ENCODE results near the gene SMC4. TPM values are rescaled to one million over a fixed set of nuclear protein-coding genes. Genes with fewer than 3 reads are reported as not detected.

The SMC4 gene
- total RNA-seq, 1 experiment from 2014 or later: 144 TPM

DNA sequence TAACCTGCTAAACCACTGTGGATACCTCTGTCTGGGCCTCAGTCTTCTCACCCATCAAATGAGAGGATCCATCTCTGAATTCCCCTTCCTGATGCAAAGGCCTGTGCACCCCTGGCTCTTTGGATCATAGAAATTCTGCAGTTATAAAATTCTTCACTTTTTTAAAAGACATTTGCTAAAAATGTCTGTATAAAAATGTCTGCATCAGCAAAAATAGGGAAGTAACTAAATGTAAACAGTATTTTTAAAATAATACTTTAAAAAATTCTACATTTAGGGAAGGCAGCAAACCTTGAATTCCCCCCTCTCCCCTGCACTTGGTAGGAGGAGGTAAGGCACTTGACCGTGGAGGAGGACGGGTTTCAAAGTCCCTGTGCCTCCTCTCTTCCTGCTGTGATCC is 75.7 kb downstream of the SMC4 start (continued):
- TF ChIP-seq, protein P1, sequence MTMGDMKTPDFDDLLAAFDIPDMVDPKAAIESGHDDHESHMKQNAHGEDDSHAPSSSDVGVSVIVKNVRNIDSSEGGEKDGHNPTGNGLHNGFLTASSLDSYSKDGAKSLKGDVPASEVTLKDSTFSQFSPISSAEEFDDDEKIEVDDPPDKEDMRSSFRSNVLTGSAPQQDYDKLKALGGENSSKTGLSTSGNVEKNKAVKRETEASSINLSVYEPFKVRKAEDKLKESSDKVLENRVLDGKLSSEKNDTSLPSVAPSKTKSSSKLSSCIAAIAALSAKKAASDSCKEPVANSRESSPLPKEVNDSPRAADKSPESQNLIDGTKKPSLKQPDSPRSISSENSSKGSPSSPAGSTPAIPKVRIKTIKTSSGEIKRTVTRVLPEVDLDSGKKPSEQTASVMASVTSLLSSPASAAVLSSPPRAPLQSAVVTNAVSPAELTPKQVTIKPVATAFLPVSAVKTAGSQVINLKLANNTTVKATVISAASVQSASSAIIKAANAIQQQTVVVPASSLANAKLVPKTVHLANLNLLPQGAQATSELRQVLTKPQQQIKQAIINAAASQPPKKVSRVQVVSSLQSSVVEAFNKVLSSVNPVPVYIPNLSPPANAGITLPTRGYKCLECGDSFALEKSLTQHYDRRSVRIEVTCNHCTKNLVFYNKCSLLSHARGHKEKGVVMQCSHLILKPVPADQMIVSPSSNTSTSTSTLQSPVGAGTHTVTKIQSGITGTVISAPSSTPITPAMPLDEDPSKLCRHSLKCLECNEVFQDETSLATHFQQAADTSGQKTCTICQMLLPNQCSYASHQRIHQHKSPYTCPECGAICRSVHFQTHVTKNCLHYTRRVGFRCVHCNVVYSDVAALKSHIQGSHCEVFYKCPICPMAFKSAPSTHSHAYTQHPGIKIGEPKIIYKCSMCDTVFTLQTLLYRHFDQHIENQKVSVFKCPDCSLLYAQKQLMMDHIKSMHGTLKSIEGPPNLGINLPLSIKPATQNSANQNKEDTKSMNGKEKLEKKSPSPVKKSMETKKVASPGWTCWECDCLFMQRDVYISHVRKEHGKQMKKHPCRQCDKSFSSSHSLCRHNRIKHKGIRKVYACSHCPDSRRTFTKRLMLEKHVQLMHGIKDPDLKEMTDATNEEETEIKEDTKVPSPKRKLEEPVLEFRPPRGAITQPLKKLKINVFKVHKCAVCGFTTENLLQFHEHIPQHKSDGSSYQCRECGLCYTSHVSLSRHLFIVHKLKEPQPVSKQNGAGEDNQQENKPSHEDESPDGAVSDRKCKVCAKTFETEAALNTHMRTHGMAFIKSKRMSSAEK (CRISPR knock-in tag; IDR thresholded peaks at IDR 0.05; ENCODE audit: borderline replicate concordance): no peak
- TF ChIP-seq NR2C2 (CRISPR knock-in tag; IDR thresholded peaks at IDR 0.05): no peak

DNA sequence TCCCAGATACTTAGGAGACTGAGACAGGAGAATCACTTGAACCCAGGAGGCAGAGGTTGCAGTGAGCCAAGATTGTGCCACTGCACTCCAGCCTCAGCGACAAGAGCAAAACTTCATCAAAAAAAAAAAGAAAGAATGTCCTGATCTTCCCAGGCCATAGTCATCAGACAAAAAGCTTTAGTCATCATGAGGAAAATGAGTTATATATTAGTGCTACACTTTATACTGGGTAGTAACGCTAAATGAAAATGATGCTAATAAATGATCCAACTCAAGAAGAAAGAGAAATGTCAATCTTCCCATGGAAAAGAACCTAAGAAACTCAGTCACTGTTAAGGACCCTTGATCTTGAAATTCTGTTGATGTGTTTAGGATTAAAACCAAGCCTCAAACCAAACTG is 76.4 kb downstream of the SMC4 start:
- ATAC-seq (no peak), DNase-seq (ENCODE audit: low spot score) (no peak)
- Mint-ChIP-seq H3K4me3 (no peak overlapping the region), H3K9me3 (peaks cover 3% of the 10 kb centered on the region; the same call in 1 of the 2 replicates), H3K27me3 (ENCODE audit: low read depth) (no peaks in the 10 kb centered on the region), H3K27ac (no peak overlapping the region), H3K4me1 (no peaks in the 10 kb centered on the region), H3K36me3 (peaks cover 3% of the 10 kb centered on the region)
- POLR2A ChIA-PET: no interaction called here
- CTCF ChIA-PET: no interaction called here
- TF ChIP-seq, protein P2, sequence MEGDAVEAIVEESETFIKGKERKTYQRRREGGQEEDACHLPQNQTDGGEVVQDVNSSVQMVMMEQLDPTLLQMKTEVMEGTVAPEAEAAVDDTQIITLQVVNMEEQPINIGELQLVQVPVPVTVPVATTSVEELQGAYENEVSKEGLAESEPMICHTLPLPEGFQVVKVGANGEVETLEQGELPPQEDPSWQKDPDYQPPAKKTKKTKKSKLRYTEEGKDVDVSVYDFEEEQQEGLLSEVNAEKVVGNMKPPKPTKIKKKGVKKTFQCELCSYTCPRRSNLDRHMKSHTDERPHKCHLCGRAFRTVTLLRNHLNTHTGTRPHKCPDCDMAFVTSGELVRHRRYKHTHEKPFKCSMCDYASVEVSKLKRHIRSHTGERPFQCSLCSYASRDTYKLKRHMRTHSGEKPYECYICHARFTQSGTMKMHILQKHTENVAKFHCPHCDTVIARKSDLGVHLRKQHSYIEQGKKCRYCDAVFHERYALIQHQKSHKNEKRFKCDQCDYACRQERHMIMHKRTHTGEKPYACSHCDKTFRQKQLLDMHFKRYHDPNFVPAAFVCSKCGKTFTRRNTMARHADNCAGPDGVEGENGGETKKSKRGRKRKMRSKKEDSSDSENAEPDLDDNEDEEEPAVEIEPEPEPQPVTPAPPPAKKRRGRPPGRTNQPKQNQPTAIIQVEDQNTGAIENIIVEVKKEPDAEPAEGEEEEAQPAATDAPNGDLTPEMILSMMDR (IDR thresholded peaks at IDR 0.05): no peak
- no peak for TF ChIP-seq ETV6 (CRISPR knock-in tag; IDR thresholded peaks at IDR 0.05)
- TF ChIP-seq, protein P3, sequence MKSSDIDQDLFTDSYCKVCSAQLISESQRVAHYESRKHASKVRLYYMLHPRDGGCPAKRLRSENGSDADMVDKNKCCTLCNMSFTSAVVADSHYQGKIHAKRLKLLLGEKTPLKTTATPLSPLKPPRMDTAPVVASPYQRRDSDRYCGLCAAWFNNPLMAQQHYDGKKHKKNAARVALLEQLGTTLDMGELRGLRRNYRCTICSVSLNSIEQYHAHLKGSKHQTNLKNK (CRISPR knock-in tag; IDR thresholded peaks at IDR 0.05): no peak
- no peak for TF ChIP-seq GABPB1 (CRISPR knock-in tag; IDR thresholded peaks at IDR 0.05)

DNA sequence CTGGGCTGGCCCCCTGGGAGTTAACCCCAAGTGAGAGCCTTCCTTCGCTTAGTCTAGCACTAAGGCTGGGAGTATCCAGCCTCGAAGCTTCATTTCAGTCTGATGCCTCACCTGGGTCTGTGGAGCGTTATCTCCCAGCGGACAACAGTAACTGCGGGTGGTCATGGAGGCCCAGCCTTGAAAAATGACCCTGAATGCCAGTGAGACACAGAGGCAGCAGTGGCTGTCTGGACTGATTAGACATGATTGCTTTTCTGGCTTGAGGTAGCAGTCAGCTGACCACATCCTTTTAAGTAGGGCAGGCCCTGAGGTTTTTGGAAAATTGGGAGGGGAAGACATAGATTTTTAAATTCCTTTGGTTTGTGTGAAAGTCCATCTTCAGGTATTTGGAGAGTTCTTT is 78.3 kb downstream of the SMC4 start:
- ChIA-PET CTCF (no interaction called here), POLR2A (no interaction called here)
- no peaks in the 10 kb centered on the region for H3K27me3 Mint-ChIP-seq (ENCODE audit: low read depth)
- no peaks in the 10 kb centered on the region for H3K36me3 Mint-ChIP-seq
- TF ChIP-seq SP1 (CRISPR knock-in tag; conservative IDR thresholded peaks at IDR 0.05): no peak
- no peak for TF ChIP-seq NR3C1 (CRISPR knock-in tag; conservative IDR thresholded peaks at IDR 0.05; ENCODE audit: low read depth)
- no peak for TF ChIP-seq TP53 (CRISPR knock-in tag; IDR thresholded peaks at IDR 0.05)
- TF ChIP-seq, protein P4, sequence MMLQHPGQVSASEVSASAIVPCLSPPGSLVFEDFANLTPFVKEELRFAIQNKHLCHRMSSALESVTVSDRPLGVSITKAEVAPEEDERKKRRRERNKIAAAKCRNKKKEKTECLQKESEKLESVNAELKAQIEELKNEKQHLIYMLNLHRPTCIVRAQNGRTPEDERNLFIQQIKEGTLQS (CRISPR knock-in tag; conservative IDR thresholded peaks at IDR 0.05): no peak
- TF ChIP-seq, protein P5, sequence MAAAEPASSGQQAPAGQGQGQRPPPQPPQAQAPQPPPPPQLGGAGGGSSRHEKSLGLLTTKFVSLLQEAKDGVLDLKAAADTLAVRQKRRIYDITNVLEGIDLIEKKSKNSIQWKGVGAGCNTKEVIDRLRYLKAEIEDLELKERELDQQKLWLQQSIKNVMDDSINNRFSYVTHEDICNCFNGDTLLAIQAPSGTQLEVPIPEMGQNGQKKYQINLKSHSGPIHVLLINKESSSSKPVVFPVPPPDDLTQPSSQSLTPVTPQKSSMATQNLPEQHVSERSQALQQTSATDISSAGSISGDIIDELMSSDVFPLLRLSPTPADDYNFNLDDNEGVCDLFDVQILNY (CRISPR knock-in tag; IDR thresholded peaks at IDR 0.05): no peak
- no peak for TF ChIP-seq IRF2 (CRISPR knock-in tag; IDR thresholded peaks at IDR 0.05; ENCODE audit: borderline replicate concordance, low read depth)
- TF ChIP-seq, protein P6, sequence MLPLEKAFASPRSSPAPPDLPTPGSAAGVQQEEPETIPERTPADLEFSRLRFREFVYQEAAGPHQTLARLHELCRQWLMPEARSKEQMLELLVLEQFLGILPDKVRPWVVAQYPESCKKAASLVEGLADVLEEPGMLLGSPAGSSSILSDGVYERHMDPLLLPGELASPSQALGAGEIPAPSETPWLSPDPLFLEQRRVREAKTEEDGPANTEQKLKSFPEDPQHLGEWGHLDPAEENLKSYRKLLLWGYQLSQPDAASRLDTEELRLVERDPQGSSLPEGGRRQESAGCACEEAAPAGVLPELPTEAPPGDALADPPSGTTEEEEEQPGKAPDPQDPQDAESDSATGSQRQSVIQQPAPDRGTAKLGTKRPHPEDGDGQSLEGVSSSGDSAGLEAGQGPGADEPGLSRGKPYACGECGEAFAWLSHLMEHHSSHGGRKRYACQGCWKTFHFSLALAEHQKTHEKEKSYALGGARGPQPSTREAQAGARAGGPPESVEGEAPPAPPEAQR (CRISPR knock-in tag; IDR thresholded peaks at IDR 0.05): no peak
- TF ChIP-seq, protein P7, sequence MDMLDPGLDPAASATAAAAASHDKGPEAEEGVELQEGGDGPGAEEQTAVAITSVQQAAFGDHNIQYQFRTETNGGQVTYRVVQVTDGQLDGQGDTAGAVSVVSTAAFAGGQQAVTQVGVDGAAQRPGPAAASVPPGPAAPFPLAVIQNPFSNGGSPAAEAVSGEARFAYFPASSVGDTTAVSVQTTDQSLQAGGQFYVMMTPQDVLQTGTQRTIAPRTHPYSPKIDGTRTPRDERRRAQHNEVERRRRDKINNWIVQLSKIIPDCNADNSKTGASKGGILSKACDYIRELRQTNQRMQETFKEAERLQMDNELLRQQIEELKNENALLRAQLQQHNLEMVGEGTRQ (CRISPR knock-in tag; IDR thresholded peaks at IDR 0.05): no peak
- TF ChIP-seq, protein P8, sequence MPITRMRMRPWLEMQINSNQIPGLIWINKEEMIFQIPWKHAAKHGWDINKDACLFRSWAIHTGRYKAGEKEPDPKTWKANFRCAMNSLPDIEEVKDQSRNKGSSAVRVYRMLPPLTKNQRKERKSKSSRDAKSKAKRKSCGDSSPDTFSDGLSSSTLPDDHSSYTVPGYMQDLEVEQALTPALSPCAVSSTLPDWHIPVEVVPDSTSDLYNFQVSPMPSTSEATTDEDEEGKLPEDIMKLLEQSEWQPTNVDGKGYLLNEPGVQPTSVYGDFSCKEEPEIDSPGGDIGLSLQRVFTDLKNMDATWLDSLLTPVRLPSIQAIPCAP (CRISPR knock-in tag; IDR thresholded peaks at IDR 0.05): no peak
- TF ChIP-seq, protein P1 (CRISPR knock-in tag; IDR thresholded peaks at IDR 0.05; ENCODE audit: borderline replicate concordance): no peak
- TF ChIP-seq ZNF232 (CRISPR knock-in tag; IDR thresholded peaks at IDR 0.05): no peak
- TF ChIP-seq ZNF317 (CRISPR knock-in tag; IDR thresholded peaks at IDR 0.05; ENCODE audit: borderline replicate concordance, low read depth): no peak
- TF ChIP-seq ZNF219 (CRISPR knock-in tag; IDR thresholded peaks at IDR 0.05; ENCODE audit: borderline replicate concordance): no peak
- ATAC-seq: no peak
- no peaks in the 10 kb centered on the region for H3K9me3 Mint-ChIP-seq
- no peak overlapping the region for H3K4me3 Mint-ChIP-seq
- no peak overlapping the region for H3K27ac Mint-ChIP-seq
- H3K4me1 Mint-ChIP-seq: 0 out of 2 replicates have a peak, but pooled peaks cover under 1% of the 10 kb centered on the region
- no peak for DNase-seq (ENCODE audit: low spot score)
